LNCaP clone FGC (cell line): ENCODE data around the gene ZNF526.
A peak's percentile ranks its signal among the peaks of the same experiment; 100 is the strongest.

Source experiments
- DNase-seq: peaks from one replicate; pipeline ENCODE4 v3.0.0-alpha.2; 2011; ENCODE audit warnings: low read depth
- H3K4me3 ChIP-seq: 2 replicates; pipeline ENCODE4 v1.5.1; 2011; ENCODE audit warnings: mild to moderate bottlenecking, low read depth, low read length, control low read depth
- TF ChIP-seq, protein P1 (sequence below): IDR thresholded peaks from 2 replicates; pipeline ENCODE4 v1.5.1; 2012; ENCODE audit warnings: mild to moderate bottlenecking; ENCODE audit not compliant: control insufficient read depth, insufficient read depth; ENCODE audit errors: extremely low read depth

ZNF526 gene

DNA sequence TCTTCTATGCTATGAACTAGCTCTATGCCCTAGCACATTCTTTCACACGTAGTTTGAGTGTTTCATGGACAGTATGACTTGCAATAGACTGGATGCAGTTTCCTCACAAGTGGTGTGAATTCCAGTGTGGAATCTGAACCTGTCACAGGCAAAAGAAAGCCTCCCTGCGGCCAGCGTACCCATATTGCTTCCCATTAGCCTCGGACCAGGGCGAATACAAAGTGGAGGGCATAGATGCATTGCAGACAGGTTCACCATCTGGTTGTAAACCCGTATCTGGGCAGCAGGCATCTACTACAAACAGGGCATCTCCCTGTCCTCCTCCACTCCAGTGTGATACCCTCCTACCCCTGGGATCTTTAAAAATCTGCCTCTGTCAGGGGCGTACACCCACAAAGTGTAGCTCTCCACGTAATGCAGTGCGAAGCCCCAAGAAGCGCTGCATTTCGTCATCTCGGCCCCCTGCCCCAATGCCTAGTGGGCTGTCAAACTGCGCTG is 47.6 kb downstream of the ZNF526 start:
- TF ChIP-seq, protein P1, sequence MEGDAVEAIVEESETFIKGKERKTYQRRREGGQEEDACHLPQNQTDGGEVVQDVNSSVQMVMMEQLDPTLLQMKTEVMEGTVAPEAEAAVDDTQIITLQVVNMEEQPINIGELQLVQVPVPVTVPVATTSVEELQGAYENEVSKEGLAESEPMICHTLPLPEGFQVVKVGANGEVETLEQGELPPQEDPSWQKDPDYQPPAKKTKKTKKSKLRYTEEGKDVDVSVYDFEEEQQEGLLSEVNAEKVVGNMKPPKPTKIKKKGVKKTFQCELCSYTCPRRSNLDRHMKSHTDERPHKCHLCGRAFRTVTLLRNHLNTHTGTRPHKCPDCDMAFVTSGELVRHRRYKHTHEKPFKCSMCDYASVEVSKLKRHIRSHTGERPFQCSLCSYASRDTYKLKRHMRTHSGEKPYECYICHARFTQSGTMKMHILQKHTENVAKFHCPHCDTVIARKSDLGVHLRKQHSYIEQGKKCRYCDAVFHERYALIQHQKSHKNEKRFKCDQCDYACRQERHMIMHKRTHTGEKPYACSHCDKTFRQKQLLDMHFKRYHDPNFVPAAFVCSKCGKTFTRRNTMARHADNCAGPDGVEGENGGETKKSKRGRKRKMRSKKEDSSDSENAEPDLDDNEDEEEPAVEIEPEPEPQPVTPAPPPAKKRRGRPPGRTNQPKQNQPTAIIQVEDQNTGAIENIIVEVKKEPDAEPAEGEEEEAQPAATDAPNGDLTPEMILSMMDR = no peak
- no peak overlapping the region for H3K4me3 ChIP-seq
- no peak for DNase-seq

DNA sequence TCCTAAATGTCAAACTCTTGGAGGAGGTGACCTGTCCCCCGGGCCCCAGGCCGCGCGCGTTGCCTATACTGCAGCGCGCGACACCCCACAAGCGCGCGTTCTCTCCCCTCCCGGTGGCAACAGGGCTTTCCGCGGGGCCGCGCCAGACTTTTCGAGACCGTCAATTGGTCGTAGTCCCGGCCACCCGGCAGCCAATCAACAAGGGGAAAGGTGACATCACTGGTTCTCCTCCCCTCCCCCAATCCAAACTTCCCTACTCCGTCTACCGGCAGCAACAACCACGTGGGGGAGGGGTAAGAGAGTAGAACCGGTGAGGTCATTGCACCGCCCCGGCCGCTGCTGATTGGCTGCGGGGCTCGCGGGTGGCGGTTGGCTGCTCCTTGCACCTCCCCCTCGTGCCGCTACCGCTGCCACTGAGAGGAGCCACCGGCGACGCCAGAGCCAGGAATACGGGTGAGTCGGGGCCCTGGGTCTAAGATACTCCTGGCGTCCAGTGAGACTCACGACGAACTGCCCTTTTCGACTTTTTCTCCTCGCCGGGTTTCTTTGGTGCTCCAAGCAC is 48.1 kb downstream of the ZNF526 start:
- peak; percentile 91 for DNase-seq

DNA sequence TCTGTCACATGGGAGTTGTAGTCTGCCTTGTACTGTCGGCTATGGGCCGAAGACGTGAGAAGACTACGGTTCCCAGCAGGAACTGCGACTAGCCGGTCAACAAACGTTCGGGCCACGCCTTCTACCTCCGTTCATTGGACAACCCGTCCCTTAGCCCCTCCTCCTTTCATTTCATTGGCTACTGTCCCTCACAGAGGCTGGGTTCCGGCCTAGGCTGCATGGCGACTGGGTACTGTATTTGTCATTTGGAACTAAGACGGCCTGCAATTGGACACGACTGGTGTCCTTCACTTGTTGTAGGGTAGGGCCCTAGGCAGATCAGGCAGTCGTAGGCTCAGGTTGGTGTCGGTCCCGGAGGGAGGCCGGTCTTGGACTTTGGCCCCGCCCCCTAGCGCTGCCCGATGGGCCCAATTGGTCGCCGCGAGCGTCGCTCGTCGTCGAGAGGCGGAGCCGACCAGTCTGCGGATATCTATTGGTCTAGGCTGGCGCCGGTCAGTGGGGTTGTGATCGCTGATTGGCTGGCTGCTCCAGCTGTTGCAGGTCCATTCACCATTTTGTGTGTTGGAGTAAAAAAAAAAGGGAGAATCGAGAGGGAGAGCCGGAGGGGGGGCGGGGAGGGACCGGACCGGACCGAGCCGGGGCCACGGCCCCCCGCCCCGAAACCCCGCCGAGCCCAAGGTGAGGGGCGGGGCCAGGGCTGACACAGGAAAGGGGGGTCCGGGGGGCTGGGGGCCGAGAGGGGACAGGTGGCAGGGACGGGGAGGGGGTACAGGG is 48.8 kb downstream of the ZNF526 start, which contains the start of gene CIC:
Gene CIC (plus strand): TSS at position 549 of the 774 bp plus-strand sequence. CDS start 2,532 bp downstream, outside the sequence.
- peak; percentile 99 for DNase-seq
- TF ChIP-seq, protein P1 = no peak

More for the DNA sequence above, 48.1 kb downstream of the ZNF526 start:
- TF ChIP-seq, protein P1 = no peak
- peak overlapping the region; percentile 64 for H3K4me3 ChIP-seq

DNA sequence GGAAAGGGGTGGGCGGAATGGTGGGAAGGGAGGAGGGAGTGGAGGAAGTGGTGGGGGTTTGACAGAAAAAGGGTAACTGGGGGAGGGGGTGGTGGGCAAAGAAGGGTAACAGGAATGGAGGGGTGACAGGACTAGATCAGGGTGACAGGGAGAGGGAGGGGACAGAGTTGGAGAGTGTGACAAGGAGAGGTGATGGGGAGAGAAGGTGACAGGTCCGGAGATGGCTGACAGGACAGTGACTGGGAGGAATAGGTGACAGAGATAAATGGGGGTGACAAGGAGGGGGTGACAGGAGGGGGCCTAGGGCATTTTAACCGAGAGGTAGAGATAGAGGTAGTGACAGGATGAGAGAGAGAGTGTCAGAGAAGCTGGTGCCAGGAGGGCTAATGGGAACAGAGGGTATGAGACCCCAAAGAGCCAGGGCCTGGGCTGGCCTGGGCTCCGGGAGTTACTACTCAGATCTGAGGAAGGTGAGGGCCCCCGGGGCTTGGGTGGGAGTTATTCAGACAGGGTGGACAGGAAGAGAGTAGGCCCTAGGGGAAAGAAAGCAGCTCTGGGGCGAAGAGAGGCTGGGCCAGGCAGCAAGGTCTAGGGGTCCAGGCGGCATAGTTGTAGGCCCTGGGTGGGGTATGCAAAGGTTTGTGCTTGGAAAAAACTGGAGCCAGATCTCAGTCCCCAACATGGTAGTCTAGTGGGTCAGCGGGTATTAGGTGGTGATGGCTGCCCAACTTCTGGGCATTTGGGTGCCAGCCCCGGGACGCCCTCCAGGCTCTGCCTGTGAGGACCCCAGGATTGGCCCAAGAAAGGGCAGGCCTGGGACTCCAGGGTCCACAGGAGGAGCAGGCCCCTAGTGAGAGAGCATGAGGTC is 49.6 kb downstream of the ZNF526 start:
- DNase-seq = no peak
- H3K4me3 ChIP-seq = peak overlapping the region; percentile 57
- TF ChIP-seq, protein P1 = no peak

More for the DNA sequence above, 48.8 kb downstream of the ZNF526 start, which contains the start of gene CIC:
- H3K4me3 ChIP-seq = peak within 1 kb of the TSS; percentile 64

DNA sequence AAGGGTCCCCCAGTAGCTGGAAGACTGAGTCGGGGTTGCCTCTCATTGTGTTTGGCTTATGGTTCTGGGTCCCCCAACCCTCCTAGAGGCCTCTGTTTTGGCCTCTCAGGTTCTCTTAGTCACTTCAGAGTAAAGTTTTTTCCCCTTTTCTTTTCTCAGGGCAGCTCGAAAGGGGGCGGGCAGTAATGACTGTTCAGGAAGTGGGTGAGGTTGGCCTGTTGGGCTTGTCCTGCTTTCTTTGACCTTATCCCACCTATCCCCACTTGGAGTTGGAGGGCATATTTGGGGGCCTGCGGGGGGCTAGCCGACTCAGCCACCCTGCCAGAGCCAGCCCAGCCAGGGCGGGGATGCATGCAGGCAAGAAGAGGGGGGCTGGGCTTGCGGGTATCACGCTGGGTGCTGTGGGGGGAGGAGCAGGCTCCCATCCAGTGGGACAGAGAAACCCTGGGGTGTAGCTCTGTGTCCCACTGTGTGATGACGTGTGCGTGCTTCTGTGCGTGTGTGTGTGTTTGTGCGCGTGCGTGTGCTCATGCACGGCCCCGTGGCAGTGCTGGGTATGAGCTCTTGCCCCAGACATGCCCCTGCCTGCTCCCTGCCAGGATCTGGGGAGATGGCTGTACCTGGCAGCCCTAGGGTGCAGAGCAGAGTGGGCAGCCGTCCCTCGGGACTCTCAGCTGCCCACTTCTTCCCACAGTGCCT is 50.4 kb downstream of the ZNF526 start:
- H3K4me3 ChIP-seq = peak overlapping the region; percentile 57
- no peak for DNase-seq
- TF ChIP-seq, protein P1 = no peak

DNA sequence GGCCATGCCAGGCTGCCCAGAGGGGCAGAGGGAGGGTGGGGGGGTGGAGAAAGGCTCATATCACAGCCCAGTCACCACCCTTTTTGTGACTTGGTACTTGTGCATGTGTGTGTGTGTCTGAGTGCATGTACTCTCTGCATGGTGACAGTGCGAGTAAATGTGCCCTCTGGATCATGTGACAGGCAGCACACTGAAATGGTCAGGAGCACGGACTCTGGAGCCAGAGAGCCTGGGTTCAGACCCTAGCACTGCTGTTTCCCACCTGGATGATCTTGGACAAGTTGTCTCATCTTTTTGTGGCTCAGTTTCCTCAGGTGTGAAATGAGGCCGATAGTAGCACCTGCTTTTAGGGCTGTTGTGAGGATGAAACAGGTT is 50.9 kb downstream of the ZNF526 start:
- TF ChIP-seq, protein P1 = no peak

More for the DNA sequence above, 50.9 kb downstream of the ZNF526 start:
- DNase-seq = no peak
- peak overlapping the region; percentile 57 for H3K4me3 ChIP-seq
